Astrocyte of the hippocampus (primary cell): Measurements from ENCODE around the gene SERINC5.
A peak's percentile ranks its signal among the peaks of the same experiment; 100 is the strongest.
"Not testable (repeated sequence)": the region's sequence is repeated elsewhere in the genome, so short reads cannot be mapped to it uniquely, and the experiment has no call there.

Experiments used
- DNase-seq: peaks from one replicate; pipeline ENCODE4 v3.0.0; 2011; ENCODE audit warnings: low read depth, low spot score

Gene SERINC5

DNA sequence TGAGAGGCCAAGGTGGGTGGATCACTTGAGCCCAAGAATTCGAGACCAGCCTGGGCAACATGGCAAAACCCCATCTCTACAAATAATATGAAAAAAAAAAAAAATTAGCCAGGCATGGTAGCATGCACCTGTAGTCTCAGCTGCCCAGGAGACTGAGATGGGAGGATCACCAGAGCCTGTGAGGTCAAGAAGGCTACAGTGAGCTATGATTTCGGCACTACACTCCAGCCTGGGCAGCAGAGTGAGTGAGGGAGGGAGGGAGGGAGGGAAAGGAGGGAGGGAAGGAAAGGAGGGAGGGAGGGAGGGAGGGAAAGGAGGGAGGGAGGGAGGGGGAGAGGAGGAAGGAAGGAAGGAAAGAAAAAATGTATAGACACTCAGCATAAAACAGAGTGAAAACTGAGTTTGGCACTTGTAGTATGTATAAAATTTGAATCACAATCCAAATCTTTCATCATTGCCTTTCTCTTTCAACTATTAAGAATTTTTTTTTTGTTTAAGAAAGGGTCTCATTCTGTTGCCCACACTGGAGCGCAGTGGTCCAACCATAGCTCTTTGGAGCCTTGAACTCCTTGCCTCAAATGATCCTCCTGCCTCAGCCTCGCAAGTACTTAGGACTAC is 27.8 kb downstream of the SERINC5 start:
- DNase-seq: no peak

DNA sequence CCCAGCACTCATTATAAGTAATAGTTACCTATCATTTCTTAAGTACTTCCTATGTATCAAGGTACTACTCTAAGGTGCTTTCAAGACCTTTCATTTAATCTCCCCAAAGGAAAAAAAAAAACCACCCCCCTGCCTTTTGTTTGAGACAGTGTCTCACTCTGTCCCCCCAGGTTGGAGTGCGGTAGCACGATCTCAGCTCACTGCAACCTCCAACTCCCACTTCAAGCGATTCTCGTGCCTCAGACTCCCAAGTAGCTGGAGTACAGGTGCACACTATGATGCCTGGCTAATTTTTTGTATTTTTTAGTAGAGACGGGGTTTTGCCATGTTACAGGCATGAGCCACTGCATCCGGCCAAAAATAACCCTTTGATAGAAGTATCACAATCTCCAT is 29.9 kb downstream of the SERINC5 start:
- no peak for DNase-seq

GRCh38 chr5:80225189-80225933 is 30.5 kb downstream of the SERINC5 start:
- DNase-seq: no peak

DNA sequence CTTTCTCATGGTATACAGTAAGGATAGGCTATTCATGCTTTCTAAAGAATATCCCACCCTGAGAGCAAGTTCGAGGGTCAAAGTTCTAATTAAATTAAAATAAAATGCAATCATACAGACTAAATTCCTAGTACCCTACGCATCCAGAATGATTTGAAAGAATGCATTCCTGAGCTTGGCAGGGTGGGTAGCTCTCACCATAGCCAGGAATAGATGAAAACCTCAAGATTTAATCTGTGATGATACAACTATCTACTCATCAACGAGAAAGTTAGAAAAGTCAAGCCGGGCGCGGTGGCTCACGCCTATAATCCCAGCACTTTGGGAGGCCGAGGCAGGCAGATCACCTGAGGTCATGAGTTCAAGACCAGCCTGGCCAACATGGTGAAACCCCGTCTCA is 32.3 kb downstream of the SERINC5 start:
- no peak for DNase-seq

DNA sequence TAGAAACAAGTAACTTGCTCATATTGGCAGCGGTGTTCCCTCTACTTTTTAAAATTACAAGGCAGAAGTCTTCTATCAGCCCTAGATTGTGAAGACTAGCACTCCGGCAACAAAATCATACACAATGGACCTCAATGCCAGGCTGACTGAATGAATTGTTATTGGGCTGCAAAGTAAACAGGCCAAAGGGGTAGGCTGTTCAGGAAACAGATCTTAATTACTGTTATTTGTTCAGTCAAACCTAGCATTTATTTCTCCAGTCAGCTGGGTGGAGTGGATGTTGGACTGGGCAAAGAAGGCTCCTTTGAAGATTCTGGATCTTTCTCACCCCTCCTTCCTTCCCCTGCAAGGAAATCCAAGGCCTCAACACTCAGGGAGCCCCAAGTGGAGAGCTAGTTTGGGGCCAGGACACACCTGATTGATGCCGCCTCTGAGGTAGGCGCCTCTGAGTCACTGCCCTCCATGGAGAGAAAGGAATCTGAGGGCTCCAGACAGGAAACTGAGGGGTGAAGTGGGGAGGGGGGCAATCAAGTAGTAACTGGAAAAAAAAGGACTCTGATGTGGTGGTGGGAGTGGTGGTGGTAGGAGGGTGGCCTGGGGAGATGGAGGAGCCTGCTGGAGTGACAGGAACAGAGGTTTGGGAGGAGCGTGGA is 35.5 kb downstream of the SERINC5 start:
- no peak for DNase-seq

DNA sequence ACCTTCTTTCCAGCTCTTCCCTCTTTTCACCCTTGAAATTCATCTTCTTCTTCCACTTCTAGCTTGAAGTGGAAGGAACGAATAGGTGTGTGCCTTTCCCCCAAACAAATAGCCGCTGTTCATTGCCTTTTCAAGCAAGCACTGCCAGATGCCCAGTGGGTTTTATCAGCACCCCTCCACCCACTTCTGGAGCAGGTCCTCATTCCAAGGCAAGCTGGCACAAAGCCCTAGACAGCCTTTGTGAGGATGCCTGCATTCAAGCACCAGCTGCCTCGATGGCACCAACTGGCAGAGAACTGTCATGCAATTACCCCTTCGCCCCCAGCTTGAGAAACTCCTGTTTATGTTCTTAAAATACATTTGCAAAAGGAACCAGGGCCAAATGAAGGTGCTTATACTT is 36.5 kb downstream of the SERINC5 start:
- DNase-seq: no peak

DNA sequence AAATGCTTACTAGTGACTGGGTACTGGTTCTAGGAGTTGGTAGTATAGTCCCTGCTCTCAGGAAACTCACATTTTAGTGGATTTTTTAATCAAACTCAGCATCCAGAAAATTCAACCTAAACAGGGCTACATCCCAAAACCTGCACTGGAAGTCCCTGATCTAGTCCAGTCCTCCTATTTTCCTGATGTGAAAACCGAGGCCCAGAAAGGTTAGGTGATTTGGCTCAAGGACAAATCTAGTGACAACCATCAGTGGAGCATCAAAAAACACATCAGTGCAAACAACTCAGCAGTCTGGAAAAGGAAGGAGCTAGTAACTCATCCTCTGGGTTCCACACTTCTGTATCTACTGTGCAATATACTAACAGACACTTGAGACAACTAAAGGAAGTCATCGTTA is 38.2 kb downstream of the SERINC5 start:
- DNase-seq: no peak

DNA sequence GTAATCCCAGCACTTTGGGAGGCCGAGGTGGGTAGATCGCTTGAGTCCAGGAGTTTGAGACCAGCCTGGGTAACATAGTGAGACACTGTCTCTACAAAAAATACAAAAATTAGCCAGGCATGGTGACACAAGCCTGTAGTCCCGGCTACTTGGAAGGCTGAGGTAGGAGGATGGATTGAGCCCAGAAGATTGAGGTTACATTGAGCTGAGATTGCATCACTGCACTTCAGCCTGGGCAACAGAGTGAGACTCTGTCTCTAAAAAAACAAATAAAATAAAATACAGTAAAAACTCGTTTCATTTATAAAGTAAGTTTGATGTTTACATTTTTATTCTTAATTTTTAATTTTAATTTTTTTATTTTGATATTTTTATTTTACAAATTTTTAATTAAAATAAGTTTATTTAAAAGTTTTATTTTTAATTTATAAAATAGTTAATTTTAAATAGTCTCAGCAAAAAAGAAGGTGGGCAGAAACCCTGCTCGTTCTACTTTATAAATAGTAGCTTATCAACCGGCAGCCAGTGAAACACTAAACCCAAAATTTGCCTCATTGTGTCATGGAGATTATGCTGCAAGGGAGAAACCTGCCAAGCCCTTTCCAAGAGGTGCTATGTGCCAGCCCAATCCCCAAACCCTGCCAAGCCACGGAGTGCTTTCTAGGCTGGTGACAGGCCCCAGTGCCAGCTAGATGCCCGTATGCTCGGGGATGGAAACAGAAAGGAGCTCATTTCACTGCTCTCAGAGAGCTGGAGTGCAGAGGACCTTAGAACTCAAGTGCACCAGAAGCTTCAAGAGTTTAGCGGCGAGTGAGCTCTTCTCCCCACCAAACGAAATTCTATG is 38.9 kb downstream of the SERINC5 start:
- peak; percentile 67 for DNase-seq

DNA sequence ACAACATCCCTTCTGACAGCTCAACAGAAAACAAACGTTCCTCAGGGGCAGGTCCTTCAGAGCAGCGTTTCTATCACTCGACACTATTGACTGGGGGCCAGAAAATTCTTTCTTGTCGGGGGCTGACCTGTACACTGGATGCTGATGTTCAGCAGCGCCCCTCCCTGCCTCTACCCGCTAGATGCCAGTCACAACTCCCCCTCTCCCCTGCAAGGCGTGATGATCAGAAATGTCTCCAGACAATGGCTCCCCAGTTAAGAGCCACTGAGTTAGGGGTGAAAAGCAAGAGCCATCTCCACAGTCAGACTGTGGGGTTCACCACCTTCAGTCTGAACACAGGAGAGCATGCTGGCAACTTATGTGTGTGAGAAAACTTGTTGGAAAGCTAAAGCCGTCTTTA is 39.8 kb downstream of the SERINC5 start:
- no peak for DNase-seq

- DNase-seq: no peak
These were observed 40.3 kb downstream of the SERINC5 start for GRCh38 chr5:80215523-80215922.

- DNase-seq: no peak
These were observed 42.4 kb downstream of the SERINC5 start for GRCh38 chr5:80213466-80213865.

DNA sequence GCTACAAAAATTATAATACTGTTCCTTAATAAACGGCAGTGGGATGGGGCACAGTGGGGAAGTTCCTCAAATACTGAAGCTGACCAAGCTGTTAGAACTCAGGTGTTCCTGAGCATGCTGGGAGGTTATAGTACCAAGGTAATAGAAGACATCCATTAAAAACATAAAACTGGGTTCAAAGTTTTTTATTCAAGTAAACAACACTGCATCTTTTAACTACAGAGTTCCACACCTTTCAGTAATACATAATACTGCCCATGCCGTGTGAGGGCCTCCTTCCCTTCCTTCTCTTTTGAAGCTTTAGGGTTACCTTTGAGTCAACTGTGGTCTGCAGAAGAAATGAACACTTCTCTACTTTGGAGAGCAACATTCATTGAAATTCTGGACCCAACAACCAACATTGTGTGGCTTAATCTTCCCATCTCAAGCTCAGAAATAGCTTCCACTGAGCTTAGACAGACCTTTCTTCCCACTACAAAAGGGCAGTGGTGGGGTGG is 43.6 kb downstream of the SERINC5 start:
- DNase-seq: no peak

GRCh38 chr5:80211327-80211726 is 44.5 kb downstream of the SERINC5 start:
- no peak for DNase-seq

- no peak for DNase-seq
These were observed 45.8 kb downstream of the SERINC5 start for GRCh38 chr5:80210014-80210413.

- DNase-seq: no peak
These were observed 47.5 kb downstream of the SERINC5 start for GRCh38 chr5:80208381-80208780.

DNA sequence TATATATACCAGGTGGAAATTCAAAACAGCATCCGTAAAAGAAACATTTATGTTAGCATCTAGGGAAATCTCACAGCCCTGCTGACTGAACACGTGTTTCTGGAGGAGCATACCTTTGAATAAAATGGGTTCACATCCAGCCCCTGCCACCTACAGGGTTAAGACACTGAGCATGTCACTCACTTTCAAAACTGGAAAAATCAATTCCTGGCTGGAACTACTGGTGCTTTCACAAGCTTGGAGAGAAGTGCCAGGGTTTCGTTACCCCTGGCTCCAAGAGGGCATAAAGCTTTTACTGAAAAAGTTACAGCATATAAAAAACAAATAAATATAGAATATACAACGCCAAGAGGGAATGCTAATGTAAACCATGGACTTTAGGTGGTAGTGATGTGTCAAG is 48.0 kb downstream of the SERINC5 start:
- no peak for DNase-seq

GRCh38 chr5:80206282-80206681 is 49.6 kb downstream of the SERINC5 start:
- DNase-seq: no peak

DNA sequence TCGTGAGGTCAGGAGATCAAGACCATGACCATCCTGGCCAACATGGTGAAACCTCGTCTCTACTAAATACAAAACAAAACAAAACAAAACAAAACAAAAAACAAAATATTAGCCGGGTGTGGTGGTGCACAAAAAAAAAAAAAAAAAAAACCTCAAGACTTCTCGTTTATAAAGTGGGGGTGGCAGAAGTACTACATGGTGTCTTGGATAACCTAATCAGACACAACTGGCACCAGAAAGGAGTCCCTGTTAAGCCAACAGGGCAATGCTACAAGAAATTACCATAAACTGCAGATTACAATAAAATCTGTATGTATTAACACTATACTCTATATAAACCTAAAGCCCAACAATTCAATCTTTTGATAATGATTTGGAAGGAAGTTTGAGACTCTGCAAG is 50.0 kb downstream of the SERINC5 start:
- no peak for DNase-seq

- peak; percentile 53 for DNase-seq
These were observed 50.8 kb downstream of the SERINC5 start for GRCh38 chr5:80204808-80205614.

GRCh38 chr5:80201763-80202162 is 54.1 kb downstream of the SERINC5 start:
- DNase-seq: not testable (repeated sequence)

GRCh38 chr5:80198920-80199319 is 56.9 kb downstream of the SERINC5 start:
- no peak for DNase-seq
